Neutrophil (primary cell): ENCODE data around the gene RNU1-3.
A peak's percentile ranks its signal among the peaks of the same experiment; 100 is the strongest.
"Not testable (repeated sequence)": the region's sequence is repeated elsewhere in the genome, so short reads cannot be mapped to it uniquely, and the experiment has no call there.

Source experiments
- H3K27ac ChIP-seq: fragments of 200-600 bp; sonication (generic); 2 replicates; pipeline ENCODE4 v1.5.1; 2016; ENCODE audit warnings: mild to moderate bottlenecking, moderate library complexity
- H3K27me3 ChIP-seq: fragments of 200-600 bp; sonication (generic); 2 replicates; pipeline ENCODE4 v1.6.0; 2016; ENCODE audit warnings: mild to moderate bottlenecking
- H3K36me3 ChIP-seq: fragments of 200-600 bp; sonication (generic); 2 replicates; pipeline ENCODE4 v1.5.1; 2017
- H3K4me1 ChIP-seq, 2 experiments: fragments of 200-600 bp in 1 of 2; sonication (generic) in 1 of 2; 1 replicate in 1 of 2; 2 replicates in 1 of 2; pipeline versions ENCODE4 v1.5.1 to v1.6.1; 2013 to 2016; ENCODE audit warnings: low read depth in 1 of 2, low read length in 1 of 2, mild to moderate bottlenecking in 1 of 2, moderate library complexity in 1 of 2; ENCODE audit not compliant: control insufficient read depth in 1 of 2, insufficient read depth in 1 of 2
- H3K4me3 ChIP-seq, 2 experiments: fragments of 200-600 bp in 1 of 2; sonication (generic) in 1 of 2; 1 replicate in 1 of 2; 2 replicates in 1 of 2; pipeline ENCODE4 v1.5.1; 2013 to 2016; ENCODE audit warnings: low read depth in 1 of 2, low read length in 1 of 2, mild to moderate bottlenecking in 1 of 2, moderate library complexity in 1 of 2
- H3K9me3 ChIP-seq: fragments of 200-600 bp; sonication (generic); 2 replicates; pipeline ENCODE4 v1.5.1; 2016

RNU1-3 gene

GRCh38 chr1:16658234-16658633 lies 8.5 kb downstream of the RNU1-3 start:
- H3K36me3 ChIP-seq, H3K9me3 ChIP-seq, H3K4me1 ChIP-seq, H3K27ac ChIP-seq, H3K4me3 ChIP-seq, H3K27me3 ChIP-seq: not testable (repeated sequence)

- H3K27me3 ChIP-seq, H3K9me3 ChIP-seq, H3K4me3 ChIP-seq, H3K36me3 ChIP-seq, H3K4me1 ChIP-seq, H3K27ac ChIP-seq: not testable (repeated sequence)
Measured at GRCh38 chr1:16656981-16657683, 9.6 kb downstream of the RNU1-3 start.

GRCh38 chr1:16656574-16656973 lies 10.2 kb downstream of the RNU1-3 start:
- H3K4me3 ChIP-seq, H3K27me3 ChIP-seq: not testable (repeated sequence)

GRCh38 chr1:16651560-16651959 lies 15.2 kb downstream of the RNU1-3 start:
- H3K27me3 ChIP-seq, result peaks cover 53% of the 10 kb centered on the region
- H3K36me3 ChIP-seq, H3K9me3 ChIP-seq, H3K4me1 ChIP-seq, H3K4me3 ChIP-seq, H3K27ac ChIP-seq: not testable (repeated sequence)

More at GRCh38 chr1:16656574-16656973, 10.2 kb downstream of the RNU1-3 start:
- H3K4me1 ChIP-seq, H3K9me3 ChIP-seq, H3K36me3 ChIP-seq, H3K27ac ChIP-seq: not testable (repeated sequence)

DNA sequence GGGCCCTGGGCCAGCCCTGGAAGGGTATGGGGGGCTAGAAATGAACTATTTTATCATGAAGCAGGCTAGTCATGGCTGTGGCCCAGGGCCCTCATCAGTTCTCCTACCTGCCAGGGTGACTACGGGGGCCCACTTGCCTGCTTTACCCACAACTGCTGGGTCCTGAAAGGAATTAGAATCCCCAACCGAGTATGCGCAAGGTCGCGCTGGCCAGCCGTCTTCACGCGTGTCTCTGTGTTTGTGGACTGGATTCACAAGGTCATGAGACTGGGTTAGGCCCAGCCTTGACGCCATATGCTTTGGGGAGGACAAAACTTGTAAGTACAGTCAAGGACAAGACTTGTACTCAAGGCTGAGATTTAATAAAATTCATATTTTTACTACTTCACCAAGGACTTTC lies 16.8 kb downstream of the RNU1-3 start:
- H3K27ac ChIP-seq, H3K4me3 ChIP-seq, H3K9me3 ChIP-seq, H3K36me3 ChIP-seq, H3K4me1 ChIP-seq: not testable (repeated sequence)
- peaks cover 63% of the 10 kb centered on the region for H3K27me3 ChIP-seq

DNA sequence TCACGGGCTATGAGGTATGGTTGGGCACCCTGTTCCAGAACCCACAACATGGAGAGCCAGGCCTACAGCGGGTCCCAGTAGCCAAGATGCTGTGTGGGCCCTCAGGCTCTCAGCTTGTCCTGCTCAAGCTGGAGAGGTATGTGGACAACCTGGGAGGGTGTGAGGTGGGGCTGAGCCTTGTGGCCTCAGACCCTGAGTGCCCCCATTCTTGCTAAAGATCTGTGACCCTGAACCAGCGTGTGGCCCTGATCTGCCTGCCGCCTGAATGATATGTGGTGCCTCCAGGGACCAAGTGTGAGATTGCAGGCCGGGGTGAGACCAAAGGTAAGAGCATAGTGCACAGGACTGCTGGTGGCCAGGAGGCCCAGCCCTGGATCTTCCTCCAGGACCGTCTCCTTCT lies 17.4 kb downstream of the RNU1-3 start:
- not testable (repeated sequence) for H3K36me3 ChIP-seq, H3K27ac ChIP-seq, H3K9me3 ChIP-seq, H3K4me3 ChIP-seq
- Histone ChIP-seq H3K4me1 (peaks cover 9 to 10% of the 10 kb centered on the region in 2 experiments), H3K27me3 (peaks cover 63% of the 10 kb centered on the region)

DNA sequence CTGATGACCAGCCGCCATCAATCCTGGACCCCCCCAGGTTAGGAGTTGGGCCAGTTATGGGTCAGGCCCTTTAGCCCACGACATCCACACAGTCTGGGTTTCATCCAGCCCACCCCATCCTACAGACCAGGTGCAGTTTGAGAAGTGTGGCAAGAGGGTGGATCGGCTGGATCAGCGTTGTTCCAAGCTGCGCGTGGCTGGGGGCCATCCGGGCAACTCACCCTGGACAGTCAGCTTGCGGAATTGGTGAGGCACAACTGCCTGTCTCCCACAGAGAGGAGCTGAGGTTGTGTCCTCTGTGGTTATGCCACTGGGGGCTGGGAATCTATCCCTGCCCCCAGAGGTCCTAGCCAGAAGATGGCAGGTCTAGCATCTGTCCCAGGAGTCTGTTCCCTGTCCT lies 18.0 kb downstream of the RNU1-3 start:
- H3K9me3 ChIP-seq, H3K36me3 ChIP-seq, H3K4me3 ChIP-seq, H3K27ac ChIP-seq: not testable (repeated sequence)
- Histone ChIP-seq H3K4me1 (peaks cover 14% of the 10 kb centered on the region in 2 experiments), H3K27me3 (peaks cover 63% of the 10 kb centered on the region)

- H3K9me3 ChIP-seq, H3K4me3 ChIP-seq, H3K27ac ChIP-seq, H3K36me3 ChIP-seq: not testable (repeated sequence)
- H3K27me3 ChIP-seq, result peaks cover 63% of the 10 kb centered on the region
- H3K4me1 ChIP-seq, result peaks cover 19% of the 10 kb centered on the region in 2 experiments
Measured at GRCh38 chr1:16648250-16648649, 18.5 kb downstream of the RNU1-3 start.

DNA sequence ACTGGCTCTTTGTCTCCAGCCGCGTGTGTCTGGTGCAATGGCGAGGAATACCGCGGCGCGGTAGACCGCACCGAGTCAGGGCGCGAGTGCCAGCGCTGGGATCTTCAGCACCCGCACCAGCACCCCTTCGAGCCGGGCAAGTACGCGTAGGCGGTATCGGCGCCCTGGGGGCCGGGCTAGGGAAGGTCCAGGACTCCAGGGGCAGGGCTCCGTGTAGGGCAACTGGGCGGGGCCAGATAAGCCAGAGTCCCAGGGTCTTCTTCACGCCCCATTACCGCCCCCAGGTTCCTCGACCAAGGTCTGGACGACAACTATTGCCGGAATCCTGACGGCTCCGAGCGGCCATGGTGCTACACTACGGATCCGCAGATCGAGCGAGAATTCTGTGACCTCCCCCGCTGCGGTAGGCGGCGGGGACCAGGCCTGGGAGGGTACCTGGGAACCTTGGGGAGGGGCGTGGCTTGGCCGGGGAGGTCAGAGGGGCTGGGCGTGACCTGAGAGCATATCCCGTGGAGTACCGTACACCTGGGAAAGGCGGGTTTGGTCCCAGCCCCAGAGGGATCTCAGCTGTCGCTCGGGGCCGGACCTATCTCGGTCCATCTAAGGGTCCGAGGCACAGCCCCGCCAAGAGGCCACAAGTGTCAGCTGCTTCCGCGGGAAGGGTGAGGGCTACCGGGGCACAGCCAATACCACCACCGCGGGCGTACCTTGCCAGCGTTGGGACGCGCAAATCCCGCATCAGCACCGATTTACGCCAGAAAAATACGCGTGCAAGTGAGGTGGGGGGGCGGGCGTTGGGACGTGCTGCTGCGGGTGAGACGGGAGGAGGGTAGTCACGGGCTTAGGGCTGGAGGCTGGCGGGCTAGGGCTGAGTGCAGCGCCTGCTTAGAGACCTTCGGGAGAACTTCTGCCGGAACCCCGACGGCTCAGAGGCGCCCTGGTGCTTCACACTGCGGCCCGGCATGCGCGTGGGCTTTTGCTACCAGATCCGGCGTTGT lies 19.3 kb downstream of the RNU1-3 start:
- H3K27me3 ChIP-seq, result peaks cover 63% of the 10 kb centered on the region
- H3K36me3 ChIP-seq, H3K4me3 ChIP-seq, H3K27ac ChIP-seq, H3K9me3 ChIP-seq: not testable (repeated sequence)
- peaks cover 24 to 27% of the 10 kb centered on the region in 2 experiments for H3K4me1 ChIP-seq

- Histone ChIP-seq H3K27me3 (peaks cover 55% of the 10 kb centered on the region), H3K4me1 (peaks cover 24 to 27% of the 10 kb centered on the region in 2 experiments)
- H3K9me3 ChIP-seq, H3K4me3 ChIP-seq, H3K36me3 ChIP-seq, H3K27ac ChIP-seq: not testable (repeated sequence)
Measured at GRCh38 chr1:16646716-16647115, 20.0 kb downstream of the RNU1-3 start.

DNA sequence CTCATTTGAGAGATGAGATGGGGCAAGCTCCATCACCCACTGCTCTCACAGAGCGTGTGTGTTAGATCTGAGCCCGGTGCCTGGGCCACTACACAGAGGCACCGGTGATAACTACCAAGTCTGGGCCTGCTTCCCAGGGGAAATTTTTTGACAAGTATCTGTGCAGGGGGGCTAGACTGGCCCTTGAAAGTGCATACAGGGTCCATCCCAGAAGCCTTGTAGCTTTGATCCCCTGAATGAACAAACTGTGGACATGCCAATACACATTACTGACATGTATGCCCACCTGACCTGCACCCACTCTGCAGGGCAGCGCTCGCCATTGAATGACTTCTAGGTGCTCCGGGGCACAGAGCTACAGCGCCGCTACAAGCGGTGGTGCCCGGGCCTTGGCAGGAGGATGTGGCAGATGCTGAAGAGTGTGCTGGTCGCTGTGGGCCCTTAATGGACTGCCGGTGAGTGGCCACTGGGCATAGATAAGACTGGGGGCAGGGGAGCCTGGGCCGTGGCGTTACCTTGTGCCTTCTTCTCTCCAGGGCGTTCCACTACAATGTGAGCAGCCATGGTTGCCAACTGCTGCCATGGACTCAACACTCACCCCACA lies 20.6 kb downstream of the RNU1-3 start:
- Histone ChIP-seq H3K4me1 (peaks cover 24 to 27% of the 10 kb centered on the region in 2 experiments), H3K27me3 (peaks cover 50% of the 10 kb centered on the region)
- H3K36me3 ChIP-seq, H3K4me3 ChIP-seq, H3K27ac ChIP-seq, H3K9me3 ChIP-seq: not testable (repeated sequence)

DNA sequence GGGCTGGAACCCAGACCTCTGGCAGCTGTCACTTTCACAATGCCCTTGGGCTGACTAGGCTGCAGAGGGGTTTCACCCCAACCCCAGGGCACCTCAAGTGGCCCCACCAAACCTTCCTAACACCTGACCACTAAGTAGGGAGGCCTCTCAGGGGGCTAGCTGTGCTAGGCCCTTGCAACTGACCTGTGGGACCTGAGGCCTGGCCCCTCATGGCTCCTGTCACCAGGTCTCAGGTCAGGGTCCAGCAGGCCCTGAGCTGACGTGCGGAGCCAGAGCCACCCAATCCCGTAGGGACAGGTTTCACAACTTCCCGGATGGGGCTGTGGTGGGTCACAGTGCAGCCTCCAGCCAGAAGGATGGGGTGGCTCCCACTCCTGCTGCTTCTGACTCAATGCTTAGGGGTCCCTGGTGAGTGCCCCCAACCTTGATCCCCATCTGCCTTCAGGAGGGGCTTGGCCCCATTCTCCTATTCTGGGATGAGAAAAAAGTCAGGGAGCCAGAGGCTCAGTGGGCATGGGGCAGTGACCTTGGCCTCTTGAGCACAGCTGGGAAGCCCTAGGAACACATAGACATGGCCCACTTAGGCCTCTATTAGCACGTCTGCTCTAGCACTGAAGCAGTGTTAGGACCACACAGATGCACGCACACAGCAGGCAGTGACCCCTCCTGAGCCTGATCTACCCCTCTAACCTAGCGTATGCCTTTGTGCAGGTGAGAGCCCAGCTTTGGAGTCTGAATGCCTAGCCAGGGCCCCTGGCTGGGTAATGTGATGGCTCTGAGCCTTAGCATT lies 21.3 kb downstream of the RNU1-3 start:
- Histone ChIP-seq H3K4me1 (peaks cover 24 to 27% of the 10 kb centered on the region in 2 experiments), H3K4me3 (peak overlapping the region; percentile 78 to 85), H3K27me3 (peaks cover 44% of the 10 kb centered on the region)
- H3K27ac ChIP-seq, H3K9me3 ChIP-seq, H3K36me3 ChIP-seq: not testable (repeated sequence)
